GM12801 (cell line): ENCODE measurements around the gene RASGRP2.

ENCODE experiments used
- CTCF ChIP-seq: IDR thresholded peaks from one replicate; pipeline ENCODE4 v1.5.1; 2011; ENCODE audit warnings: control low read depth; ENCODE audit not compliant: insufficient read length; ENCODE audit errors: extremely low read depth

Gene RASGRP2

GRCh38 chr11:64768300-64768694 is 24.4 kb upstream of the RASGRP2 start:
- no peak for TF ChIP-seq CTCF

DNA sequence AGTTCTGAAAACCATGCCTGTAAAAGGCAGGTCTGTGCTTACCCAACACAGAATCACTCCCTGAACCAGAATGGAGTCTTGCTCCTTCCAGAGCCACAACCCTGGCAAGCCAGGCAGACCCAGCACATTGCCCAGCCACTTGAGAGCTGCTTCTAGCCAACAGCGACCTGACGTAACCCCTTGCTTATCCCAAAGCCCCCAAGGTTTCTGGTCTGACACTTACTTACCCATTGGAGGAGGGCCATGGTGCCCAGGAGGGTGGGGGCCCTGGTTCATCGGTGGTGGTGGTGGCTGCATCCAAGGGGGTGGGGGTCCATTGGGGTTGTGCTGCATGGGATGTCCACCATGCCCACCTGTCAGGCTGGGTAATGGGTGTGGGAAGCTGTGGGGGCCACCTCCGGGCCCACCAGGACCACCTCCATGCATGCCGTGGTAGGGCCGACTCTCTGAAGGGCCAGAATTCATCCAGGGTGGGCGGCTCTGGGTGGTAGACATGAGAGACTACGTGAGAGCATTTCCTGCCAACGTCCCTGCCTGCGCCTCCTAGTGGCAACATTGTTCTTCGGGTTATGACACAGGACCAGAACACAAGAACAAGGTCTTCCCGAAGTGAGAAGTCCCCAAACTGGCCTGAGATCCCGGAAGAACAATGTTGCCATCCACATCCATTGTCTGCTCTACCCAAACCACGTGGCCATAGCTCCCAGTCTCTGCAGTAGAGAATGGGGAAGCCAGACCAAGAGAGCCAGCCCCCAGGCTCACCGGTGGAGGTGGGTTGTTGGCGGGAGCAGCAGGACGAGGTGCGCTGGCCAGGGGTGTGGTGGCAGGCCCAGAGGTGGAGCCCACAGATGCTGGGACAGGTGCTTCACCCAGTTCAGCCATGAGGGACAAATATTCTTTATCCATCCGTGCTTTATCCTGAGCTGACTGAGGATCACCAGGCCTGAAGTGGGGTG is 23.7 kb upstream of the RASGRP2 start:
- TF ChIP-seq CTCF = no peak

DNA sequence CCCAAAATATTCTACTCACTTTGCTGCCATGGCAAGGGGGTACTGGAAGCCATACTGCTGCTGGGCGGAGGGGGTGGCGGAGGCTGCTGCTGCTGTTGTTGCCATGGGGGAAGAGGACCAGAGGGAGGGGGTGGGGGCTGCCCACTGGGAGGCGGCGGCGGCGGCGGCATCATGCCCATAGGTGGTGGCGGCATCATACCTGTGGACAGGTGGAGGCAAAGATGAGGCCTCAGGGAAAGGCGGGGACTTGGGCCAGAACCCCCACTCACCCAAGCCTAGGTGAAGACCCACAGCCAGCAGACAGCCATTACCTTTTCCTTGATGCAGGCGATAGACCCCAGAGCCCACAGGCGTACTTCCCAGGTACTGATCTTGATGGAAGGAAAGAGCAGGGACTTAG is 22.9 kb upstream of the RASGRP2 start:
- TF ChIP-seq CTCF = no peak

DNA sequence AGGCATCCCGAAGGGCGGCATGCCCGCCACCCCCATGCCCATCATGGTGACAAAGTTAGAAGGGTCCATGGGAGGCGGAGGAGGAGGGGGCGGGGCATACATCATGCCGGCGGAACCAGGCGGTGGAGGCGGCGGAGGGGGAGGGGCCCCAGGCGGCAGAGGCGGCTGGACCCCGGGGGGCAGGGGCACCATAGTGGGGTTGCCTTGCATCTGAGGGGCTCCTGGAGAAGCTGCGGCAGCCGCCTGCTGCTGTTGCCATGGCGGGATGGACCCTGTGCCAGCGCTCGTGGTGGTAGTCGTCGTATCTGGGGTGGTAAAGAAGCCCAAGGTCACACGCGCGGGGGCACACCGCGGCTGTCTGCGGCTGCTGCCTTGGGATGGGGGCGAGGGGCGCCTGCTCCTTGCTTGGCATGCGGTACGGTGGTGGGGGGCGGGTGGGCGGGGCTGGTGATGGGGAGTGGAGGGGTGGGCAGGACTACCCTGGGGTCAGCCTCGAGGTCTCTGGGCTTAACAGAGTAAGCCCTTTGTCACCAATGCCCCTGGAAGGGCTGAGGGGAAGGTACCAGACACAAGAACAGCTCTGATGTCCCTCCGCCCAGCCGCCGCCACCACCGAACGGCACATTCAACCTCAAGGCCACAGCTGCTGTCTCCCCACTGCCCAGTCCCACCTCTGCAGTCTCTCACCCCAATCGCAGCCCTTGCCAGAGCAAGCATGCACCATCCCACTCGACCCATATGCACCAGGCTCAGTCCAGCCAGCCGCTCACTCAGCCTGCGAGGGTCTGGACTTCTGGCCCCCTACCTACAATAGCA is 22.1 kb upstream of the RASGRP2 start:
- TF ChIP-seq CTCF = no peak

DNA sequence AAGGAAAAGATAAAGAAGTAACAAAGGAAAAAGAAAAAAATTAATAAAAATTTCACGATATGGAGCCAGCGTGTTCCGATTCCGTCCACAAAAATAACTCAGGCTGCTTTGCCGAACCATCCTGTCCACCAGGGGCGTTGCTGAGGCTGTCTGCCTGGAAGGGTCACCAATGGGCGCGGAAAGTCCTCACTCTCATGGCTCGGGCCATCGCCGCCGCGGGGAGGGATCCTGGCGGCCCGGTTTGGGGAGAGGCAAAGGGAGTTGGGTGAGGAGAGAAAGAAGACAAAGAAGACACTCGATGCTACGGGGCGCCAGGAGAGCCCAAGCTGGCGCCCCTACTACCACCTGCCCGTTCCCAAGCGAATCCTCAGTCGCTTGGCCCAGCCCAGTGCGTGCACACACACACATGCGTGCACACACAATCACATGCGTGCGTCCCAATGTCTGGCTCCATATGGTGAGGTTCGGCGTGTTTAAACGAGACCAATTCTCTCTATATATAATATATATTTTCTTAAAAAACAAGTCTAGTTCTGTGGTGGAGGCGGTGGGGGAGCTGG is 21.4 kb upstream of the RASGRP2 start:
- TF ChIP-seq CTCF = no peak

- no peak for TF ChIP-seq CTCF
Measured at GRCh38 chr11:64764753-64765152, 20.8 kb upstream of the RASGRP2 start.

DNA sequence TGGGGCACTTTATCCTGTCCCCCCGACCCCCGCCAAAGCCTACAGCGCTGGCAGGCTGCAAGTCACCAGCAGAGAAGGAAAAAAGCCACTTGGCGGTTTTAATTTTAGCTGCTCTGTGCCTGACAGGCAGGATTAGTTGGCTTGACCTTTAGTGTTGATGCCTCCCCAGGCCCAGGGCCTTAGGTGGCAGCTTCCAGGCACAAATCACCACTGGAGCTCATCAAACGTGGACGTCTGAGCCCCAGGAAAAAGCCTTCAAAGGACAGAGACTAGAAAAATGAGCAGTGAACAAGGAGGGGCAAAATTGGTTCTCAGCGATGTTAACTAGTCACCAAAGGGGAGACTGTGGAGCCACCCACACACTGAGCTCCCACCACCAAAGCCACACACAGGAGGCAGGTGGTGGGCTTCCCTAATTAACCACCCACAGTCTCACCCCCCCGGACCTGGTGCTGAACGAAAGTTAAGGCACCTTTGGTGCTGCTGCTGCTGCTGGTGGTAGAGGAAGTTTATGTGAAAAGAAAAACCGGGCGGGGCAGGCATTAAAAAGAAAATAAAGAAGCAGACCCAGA is 20.2 kb upstream of the RASGRP2 start:
- no peak for TF ChIP-seq CTCF
